ENCODE data around the gene PLXNA3. TPM values are rescaled to one million over a fixed set of nuclear protein-coding genes. Genes with fewer than 3 reads are reported as not detected.

The PLXNA3 gene
- total and polyA plus RNA-seq, 7 donors = 1.7 to 6.5 (median 3.3) TPM

GRCh38 chrX:154444755-154445246, 13.3 kb upstream of the PLXNA3 start:
- Histone ChIP-seq H3K27me3 (ENCODE audit: insufficient read depth in 3 of 3, low read length in 2 of 3) (no peaks in the 10 kb centered on the region), H3K36me3 (ENCODE audit: insufficient read depth in 1 of 2, low read depth in 1 of 2) (peaks cover 4 to 64% of the 10 kb centered on the region in 2 donors), H3K9me3 (no peaks in the 10 kb centered on the region), H3K4me1 (peaks cover 10% of the 10 kb centered on the region), H3K4me3 (peak overlapping the region; percentile 69), H3K27ac (peak overlapping the region; percentile 86)
- ATAC-seq (no peak), DNase-seq (no peak)
- TF ChIP-seq CTCF (IDR thresholded peaks at IDR 0.05) = no peak
- WGBS, 3 donors = 39 to 57% (median 56%) methylated on average over 11 to 13 of the region's 13 CpGs
- intact Hi-C loops (cut with DNase I) = no loop called here

GRCh38 chrX:154445776-154446175, 12.3 kb upstream of the PLXNA3 start:
- no peaks in the 10 kb centered on the region for H3K9me3 ChIP-seq
- ATAC-seq (no peak), DNase-seq (no peak)
- H3K27me3 ChIP-seq (ENCODE audit: insufficient read depth in 3 of 3, low read length in 2 of 3) = no peaks in the 10 kb centered on the region
- no peak overlapping the region for H3K27ac ChIP-seq
- intact Hi-C loops (cut with DNase I) = no loop called here
- no peak for TF ChIP-seq CTCF (IDR thresholded peaks at IDR 0.05)
- WGBS, 3 donors = 89 to 94% (median 93%) methylated on average over 9 to 16 of the region's 16 CpGs
- H3K36me3 ChIP-seq (ENCODE audit: insufficient read depth in 1 of 2, low read depth in 1 of 2) = peaks cover 3 to 68% of the 10 kb centered on the region in 2 donors
- no peak overlapping the region for H3K4me3 ChIP-seq
- peaks cover 10% of the 10 kb centered on the region for H3K4me1 ChIP-seq

GRCh38 chrX:154446430-154446829, 11.7 kb upstream of the PLXNA3 start:
- Histone ChIP-seq H3K27me3 (ENCODE audit: insufficient read depth in 3 of 3, low read length in 2 of 3) (no peaks in the 10 kb centered on the region), H3K36me3 (ENCODE audit: insufficient read depth in 1 of 2, low read depth in 1 of 2) (peaks cover 2 to 68% of the 10 kb centered on the region in 2 donors), H3K4me1 (peaks cover 10% of the 10 kb centered on the region), H3K9me3 (no peaks in the 10 kb centered on the region), H3K4me3 (no peak overlapping the region), H3K27ac (no peak overlapping the region)
- ATAC-seq = no peak
- no peak for TF ChIP-seq CTCF (IDR thresholded peaks at IDR 0.05)
- WGBS, 3 donors = 87 to 92% (median 89%) methylated on average over 9 to 12 of the region's 12 CpGs
- DNase-seq = no peak
- intact Hi-C loops (cut with DNase I) = no loop called here

GRCh38 chrX:154448484-154448883, 9.6 kb upstream of the PLXNA3 start:
- Histone ChIP-seq H3K27ac (no peak overlapping the region), H3K4me3 (no peak overlapping the region), H3K4me1 (peaks cover 10% of the 10 kb centered on the region), H3K27me3 (ENCODE audit: insufficient read depth in 3 of 3, low read length in 2 of 3) (no peaks in the 10 kb centered on the region), H3K9me3 (no peaks in the 10 kb centered on the region), H3K36me3 (ENCODE audit: insufficient read depth in 1 of 2, low read depth in 1 of 2) (peaks cover 2 to 66% of the 10 kb centered on the region in 2 donors)
- WGBS, 3 donors = 85 to 90% (median 85%) methylated on average over 10 to 14 of the region's 14 CpGs
- intact Hi-C loops (cut with DNase I) = no loop called here
- ATAC-seq (no peak), DNase-seq (no peak)
- no peak for TF ChIP-seq CTCF (IDR thresholded peaks at IDR 0.05)

GRCh38 chrX:154449618-154450017, 8.5 kb upstream of the PLXNA3 start:
- H3K9me3 ChIP-seq = no peaks in the 10 kb centered on the region
- no peak for ATAC-seq
- H3K27ac ChIP-seq = no peak overlapping the region
- H3K27me3 ChIP-seq (ENCODE audit: insufficient read depth in 3 of 3, low read length in 2 of 3) = no peaks in the 10 kb centered on the region
- peaks cover 2 to 66% of the 10 kb centered on the region in 2 donors for H3K36me3 ChIP-seq (ENCODE audit: insufficient read depth in 1 of 2, low read depth in 1 of 2)
- peaks cover 10% of the 10 kb centered on the region for H3K4me1 ChIP-seq
- intact Hi-C loops (cut with DNase I) = no loop called here
- DNase-seq = no peak
- no peak overlapping the region for H3K4me3 ChIP-seq
- WGBS, 3 donors = 91 to 94% (median 91%) methylated on average over 14 to 18 of the region's 18 CpGs
- no peak for TF ChIP-seq CTCF (IDR thresholded peaks at IDR 0.05)

Measured in psoas muscle (tissue), 8 donors.